ENCODE results near the gene P2RX6.

DNA sequence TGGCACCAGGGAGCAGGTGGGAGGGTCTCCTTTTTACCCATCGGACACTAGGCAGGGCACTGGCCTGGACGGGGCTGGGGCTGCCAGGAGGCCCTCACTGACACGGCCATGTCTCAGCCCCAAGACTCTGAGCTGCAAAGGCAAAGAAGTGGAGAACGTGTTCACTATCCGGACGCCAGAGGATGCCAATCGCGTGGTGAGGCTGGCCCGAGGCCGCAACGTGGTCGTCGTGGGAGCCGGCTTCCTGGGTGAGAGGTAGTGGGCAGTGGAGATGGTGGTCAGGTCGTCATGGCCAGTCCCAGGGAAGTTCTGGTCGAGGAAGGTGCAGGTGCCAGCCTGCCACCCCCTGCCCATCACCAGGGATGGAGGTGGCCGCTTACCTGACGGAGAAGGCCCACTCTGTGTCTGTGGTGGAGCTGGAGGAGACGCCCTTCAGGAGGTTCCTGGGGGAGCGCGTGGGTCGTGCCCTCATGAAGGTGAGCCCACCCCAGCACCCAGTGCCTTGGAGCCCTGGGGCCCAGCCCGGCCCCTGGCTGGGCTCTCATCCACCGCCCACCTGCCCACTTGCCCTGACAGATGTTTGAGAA lies 38.6 kb upstream of the P2RX6 start:
- TF ChIP-seq, protein P1, sequence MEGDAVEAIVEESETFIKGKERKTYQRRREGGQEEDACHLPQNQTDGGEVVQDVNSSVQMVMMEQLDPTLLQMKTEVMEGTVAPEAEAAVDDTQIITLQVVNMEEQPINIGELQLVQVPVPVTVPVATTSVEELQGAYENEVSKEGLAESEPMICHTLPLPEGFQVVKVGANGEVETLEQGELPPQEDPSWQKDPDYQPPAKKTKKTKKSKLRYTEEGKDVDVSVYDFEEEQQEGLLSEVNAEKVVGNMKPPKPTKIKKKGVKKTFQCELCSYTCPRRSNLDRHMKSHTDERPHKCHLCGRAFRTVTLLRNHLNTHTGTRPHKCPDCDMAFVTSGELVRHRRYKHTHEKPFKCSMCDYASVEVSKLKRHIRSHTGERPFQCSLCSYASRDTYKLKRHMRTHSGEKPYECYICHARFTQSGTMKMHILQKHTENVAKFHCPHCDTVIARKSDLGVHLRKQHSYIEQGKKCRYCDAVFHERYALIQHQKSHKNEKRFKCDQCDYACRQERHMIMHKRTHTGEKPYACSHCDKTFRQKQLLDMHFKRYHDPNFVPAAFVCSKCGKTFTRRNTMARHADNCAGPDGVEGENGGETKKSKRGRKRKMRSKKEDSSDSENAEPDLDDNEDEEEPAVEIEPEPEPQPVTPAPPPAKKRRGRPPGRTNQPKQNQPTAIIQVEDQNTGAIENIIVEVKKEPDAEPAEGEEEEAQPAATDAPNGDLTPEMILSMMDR (IDR thresholded peaks at IDR 0.05) = no peak
- TF ChIP-seq POLR2A (IDR thresholded peaks at IDR 0.05) = no peak

Measured in uterus (tissue), 2 donors.